Stimulated activated CD4-positive, alpha-beta T cell treated with anti-CD3 and anti-CD28 coated beads, Interleukin-12 subunit alpha, Interleukin-12 subunit beta, amount 100 ng/mL, for 24 hours (primary cell): ENCODE results near the gene NPC1.
"Not testable (repeated sequence)": the region's sequence is repeated elsewhere in the genome, so short reads cannot be mapped to it uniquely, and the experiment has no call there.

ENCODE experiments used
- DNase-seq, 2 experiments: peaks; one replicate each; pipeline ENCODE4 v3.0.0-alpha.2; 2020; ENCODE audit warnings: low read depth in 2 of 2

NPC1 gene

DNA sequence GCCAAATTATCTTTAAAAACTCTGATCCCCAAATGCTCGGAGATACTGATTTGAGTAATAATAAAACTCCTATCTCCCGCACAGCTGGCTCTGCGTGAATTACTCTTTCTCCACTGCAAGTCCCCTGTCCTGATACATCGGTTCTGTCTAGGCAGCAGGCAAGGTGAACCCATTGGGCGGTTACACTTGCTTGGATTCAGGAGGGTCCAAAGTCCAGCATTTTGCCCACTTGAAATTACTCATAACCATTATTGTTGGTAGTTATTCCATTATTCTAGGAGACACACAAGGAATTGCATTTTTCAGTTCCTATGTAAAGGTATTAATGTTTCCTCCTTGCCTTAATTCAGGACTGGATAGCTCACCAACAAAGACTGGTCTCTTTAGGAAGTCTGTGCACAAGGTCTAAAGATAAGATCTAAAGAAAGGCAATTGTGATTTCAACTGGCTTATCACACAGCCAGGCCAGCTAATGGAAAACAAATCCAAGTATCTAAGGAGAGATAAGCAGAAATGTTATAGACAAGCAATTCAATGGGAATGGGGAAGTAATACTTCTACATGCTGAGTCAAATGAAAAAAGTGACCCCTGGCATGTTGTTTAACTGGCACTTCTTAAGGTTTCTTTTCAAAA is 23.2 kb upstream of the NPC1 start:
- no peak for DNase-seq

- DNase-seq: no peak
Measured at GRCh38 chr18:23608211-23608610, 21.9 kb upstream of the NPC1 start.

DNA sequence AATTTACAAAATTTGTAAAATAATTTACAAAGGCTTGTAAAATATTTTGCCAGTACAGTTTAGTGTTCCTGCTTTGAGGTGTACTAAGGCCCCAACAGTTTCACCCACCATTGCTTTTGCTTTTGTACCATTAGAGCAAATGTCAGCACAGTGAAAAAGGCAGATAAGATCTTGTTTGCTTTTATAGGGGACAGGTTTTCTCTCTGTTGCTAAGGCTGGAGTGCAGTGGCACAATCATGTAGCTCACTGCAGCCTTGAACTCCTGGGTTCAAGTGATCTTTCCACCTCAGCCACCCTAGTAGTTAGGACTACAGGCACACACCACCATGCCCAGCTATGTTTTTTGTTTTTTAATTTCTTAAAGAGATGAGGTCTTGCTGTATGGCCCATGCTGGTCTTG is 19.6 kb upstream of the NPC1 start:
- DNase-seq: no peak

DNA sequence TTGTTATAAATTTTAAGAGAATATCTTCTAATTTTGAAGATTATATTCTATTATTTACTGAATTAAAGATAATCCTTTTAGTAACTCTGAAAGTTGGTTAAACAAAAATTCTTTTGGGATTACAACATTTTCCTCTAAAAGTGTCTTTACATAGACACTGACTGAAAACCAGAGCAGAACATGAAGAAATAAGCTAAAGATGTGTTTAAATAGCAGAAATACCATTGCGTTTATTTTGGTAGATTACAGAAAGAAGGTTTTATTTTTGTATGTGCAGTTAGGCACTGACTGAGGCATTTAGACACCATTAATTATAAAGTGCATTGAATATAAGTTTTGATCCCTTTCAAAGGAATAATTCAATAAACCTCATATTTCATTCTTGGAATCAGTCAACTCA is 13.5 kb upstream of the NPC1 start:
- DNase-seq: no peak

- DNase-seq: no peak
Measured at GRCh38 chr18:23596183-23596582, 9.9 kb upstream of the NPC1 start.

GRCh38 chr18:23595591-23595990 is 9.3 kb upstream of the NPC1 start:
- no peak for DNase-seq

GRCh38 chr18:23593720-23594119 is 7.4 kb upstream of the NPC1 start:
- DNase-seq: no peak

GRCh38 chr18:23592911-23593310 is 6.6 kb upstream of the NPC1 start:
- no peak for DNase-seq

DNA sequence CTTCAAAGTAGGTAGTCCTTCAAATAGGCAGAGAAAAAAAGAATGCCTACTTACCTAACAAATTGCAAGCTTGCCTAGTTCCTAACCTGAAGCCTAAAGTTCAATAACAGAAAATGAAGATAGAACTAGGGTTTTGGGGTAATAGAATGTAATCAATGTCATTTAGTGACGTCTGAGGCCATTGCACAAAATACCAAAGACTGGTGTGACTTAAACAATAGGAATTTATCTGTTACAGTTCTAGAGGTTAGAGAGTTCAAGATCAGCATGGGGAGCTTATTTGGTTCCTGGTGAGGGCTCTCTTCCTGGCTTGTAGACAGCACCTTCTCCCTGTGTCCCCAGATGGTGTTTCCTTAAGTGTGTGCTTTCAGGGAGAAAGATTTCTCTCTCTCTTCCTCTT is 4.7 kb upstream of the NPC1 start:
- no peak for DNase-seq

- no peak for DNase-seq
Measured at GRCh38 chr18:23588836-23589560, 2.7 kb upstream of the NPC1 start.

DNA sequence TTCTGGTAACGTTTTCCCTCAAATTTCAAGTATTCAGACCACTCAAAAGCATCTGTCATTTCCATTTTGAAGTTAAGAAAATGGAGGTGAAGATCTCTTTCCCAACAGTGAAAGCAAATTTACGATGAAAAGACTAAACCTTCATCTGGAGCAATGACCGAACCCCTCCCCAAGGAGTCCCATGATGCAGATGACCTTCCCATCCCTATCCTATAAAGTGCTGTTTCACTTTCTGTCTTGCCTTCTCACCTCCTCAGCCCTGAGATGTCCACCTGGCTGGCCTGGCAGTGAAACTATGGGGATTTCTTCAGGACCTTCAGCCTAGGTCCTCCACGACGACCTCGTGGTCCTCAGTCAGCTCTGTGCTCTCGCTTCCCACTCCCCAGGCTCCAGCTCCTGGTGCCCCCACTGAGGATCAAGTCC is 925 bp upstream of the NPC1 start:
- no peak for DNase-seq

DNA sequence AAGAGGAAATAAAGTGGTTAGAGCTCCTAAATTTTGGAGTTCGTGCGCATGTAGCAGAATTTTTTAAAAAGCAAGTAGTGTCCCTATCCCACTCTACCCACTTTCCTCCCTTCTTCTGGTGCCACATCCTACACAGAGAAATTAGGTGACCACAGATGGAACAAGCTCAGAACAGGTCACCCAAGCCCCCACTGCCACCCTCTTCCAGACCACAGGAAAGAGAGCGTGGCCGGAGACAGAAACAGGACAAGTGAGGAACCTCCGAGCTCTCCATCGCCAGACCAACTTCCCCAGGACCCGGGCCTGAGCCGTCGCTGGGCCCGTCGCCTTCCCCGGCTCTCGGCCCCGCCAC is 433 bp downstream of the NPC1 start:
- no peak for DNase-seq

- no peak for DNase-seq
Measured at GRCh38 chr18:23585007-23585871, 1.1 kb downstream of the NPC1 start.

- DNase-seq: no peak
Measured at GRCh38 chr18:23584019-23584983, 2.0 kb downstream of the NPC1 start.

DNA sequence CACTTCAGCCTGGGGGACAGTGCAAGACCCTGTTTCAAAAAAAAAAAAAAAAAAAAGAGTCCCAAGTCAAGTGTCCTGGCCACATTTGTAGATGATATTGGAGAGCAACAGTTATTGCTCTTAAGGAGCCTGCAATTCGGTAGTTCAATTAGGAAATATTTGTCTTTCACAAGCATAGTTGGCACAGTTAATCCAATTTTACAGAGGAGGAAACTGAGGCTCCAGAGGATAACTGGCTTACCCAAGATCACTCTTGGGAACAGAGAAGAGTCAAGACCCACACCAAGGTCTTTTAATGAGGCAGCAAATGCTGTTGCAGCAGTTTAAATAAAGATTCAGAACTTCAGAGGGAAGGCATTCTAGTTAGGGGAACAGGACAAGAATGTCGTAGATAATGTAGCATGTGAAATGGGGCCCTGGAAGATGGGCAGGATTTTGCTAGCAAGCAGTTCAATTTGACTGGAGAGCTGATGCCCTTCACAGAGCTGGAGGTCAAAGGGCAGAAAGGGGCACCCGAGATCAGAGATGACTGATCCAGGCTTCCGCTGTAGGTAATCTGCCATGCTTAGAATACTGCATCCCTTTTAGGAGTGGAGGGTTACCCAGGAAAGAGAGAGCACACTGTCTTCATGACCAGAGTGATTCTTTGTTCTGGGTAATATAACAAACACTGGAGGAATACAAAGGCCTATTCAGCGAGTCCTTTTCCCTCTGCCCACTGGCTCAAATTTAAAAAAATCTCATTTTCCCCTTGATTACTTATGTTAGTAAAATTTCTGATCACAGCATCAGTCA is 3.0 kb downstream of the NPC1 start:
- DNase-seq: no peak

DNA sequence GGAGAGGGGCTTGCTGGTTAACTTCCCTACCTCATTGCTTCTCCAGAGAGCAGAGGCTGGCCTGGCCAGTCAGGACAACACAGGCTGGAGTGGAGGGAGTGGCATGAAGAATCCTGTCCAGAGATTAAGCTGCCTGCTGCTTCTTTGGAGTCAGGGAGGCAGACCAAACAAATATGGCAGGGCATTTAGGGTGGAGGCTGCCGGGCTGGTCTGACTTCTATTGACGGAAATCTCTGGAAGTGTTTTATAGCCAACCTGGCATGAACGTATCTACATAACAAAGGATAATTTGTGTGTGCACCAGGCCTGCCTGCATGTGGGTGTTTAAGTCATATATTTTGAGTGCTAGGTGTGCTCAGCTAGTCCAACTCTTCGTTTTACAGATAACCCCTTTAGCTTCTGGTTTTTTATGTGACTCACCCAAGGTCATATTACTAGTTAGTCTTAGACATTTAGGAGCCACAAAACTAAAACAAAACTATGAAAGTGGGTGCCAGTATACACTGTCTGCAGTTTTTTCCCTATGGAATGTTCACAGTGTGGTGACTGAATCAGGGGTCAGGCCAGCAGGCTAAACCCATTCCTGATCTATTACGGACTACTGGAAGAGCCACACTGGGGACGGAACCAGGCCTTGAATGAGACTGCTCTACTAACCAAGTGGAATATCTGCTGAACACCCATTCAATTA is 5.5 kb downstream of the NPC1 start:
- no peak for DNase-seq

DNA sequence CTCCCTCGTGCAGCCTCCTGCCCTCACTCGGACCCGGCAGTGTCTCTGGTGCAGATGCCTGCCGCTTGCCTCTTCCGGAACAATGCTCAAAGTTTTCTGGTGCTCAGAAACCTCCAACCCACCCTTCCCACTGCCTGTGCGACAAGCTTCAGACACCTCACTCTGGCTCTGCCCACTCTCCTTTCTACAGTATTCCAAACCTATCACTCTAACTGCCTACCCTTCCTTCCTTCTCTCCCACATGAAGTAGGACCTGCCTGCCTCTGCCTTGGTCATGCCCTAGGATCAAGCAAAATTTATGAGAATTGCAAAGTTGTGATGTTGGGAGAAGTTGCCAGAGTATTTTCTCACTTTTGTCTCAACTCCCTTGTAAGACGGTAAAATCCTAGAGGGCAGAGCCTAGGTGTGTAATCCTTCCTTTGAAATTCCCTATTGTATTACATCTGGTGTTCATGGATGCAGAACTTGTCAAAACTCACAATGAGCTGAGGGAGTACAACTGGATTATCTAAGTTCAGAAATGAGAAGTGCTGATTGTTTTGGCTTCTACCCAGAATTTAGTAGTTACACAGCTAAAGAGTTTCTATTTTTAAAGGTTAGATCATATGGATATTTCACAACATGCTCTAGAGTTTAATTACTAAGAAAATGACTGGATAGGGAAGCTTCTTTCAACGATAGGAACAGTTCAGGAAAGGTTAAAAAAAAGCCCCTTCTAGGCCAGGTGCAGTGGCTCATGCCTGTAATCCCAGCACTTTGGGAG is 7.2 kb downstream of the NPC1 start:
- DNase-seq: no peak

DNA sequence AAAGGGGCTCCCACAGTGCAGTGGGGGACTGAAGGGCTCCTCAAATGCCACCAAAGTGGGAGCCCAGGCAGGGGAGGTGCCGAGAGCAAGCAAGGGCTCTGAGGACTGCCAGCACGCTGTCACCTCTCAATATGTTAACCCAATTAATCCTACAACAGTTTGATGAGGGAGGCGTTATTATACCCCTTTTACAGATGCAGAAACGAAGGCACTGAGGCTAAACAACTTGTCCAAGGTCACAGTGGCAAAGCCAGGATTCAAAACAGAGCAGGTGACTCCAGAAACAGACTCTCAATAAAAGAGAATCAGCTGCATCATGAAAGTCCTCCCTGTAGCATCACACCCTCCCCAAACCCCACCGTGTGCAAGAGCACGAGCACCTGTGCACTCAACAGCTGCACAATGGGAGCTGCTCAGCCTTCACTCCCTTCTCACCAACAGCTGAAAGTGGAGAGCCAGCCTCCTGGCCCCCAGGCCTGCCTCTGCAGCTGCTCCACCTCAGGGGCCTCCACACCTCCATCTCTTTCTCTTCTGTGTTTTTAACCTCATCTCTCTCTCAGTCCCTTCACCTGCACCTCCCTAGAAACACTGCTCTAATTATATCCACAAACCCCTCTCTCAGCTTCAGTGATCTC is 8.1 kb downstream of the NPC1 start:
- no peak for DNase-seq

DNA sequence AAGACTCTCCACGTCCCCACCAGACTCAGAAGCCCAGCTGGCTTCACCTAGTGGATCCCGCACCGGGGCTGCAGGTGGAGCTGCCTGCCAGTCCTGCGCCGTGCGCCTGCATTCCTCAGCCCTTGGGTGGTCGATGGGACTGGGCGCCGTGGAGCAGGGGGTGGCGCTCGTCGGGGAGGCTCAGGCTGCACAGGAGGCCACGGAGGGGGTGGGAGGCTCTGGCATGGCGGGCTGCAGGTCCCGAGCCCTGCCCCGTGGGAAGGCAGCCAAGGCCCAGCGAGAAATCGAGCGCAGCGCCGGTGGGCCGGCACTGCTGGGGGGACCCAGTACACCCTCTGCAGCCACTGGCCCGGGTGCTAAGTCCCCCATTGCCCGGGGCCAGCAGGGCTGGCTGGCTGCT is 8.8 kb downstream of the NPC1 start:
- DNase-seq: not testable (repeated sequence)
